Breast epithelium (tissue), 4 donors: ENCODE measurements around the gene CMTM3. TPM values are rescaled to one million over a fixed set of nuclear protein-coding genes. Genes with fewer than 3 reads are reported as not detected.

Experiments
- DNase-seq, 2 donors: peaks; one replicate each; pipeline ENCODE4 v3.0.0-alpha.2; 2019; ENCODE audit warnings: low spot score in 2 of 2
- H3K27ac ChIP-seq, 2 donors: fragments of 200-600 bp; sonication (generic) in 1 of 2; one replicate each; pipeline ENCODE4 v1.5.1; 2016 to 2019; ENCODE audit warnings: mild to moderate bottlenecking in 1 of 2
- H3K27me3 ChIP-seq, 2 donors: fragments of 200-600 bp; sonication (generic) in 1 of 2; one replicate each; pipeline versions ENCODE4 v1.5.1 to v1.6.0; 2017 to 2019; ENCODE audit warnings: control low read depth in 1 of 2, mild to moderate bottlenecking in 1 of 2
- H3K36me3 ChIP-seq: fragments of 200-600 bp; one replicate; pipeline ENCODE4 v1.5.1; 2019
- H3K4me1 ChIP-seq, 2 donors: fragments of 200-600 bp; sonication (generic); one replicate each; pipeline ENCODE4 v1.5.1; 2016 to 2019; ENCODE audit warnings: control low read depth in 1 of 2
- H3K4me3 ChIP-seq, 3 donors: fragments of 200-600 bp; sonication (generic); 1 replicate in 2 of 3; 2 replicates in 1 of 3; pipeline ENCODE4 v1.5.1; 2016 to 2019; ENCODE audit warnings: mild to moderate bottlenecking in 3 of 3, moderate library complexity in 2 of 3
- H3K9me3 ChIP-seq, 2 donors: fragments of 200-600 bp; sonication (generic) in 1 of 2; one replicate each; pipeline ENCODE4 v1.5.1; 2016 to 2019; ENCODE audit warnings: control low read depth in 1 of 2
- POLR2A ChIP-seq: fragments of 450-650 bp; IDR thresholded peaks from one replicate; pipeline ENCODE4 v1.6.1; 2016; ENCODE audit warnings: antibody characterized with exemption, mild to moderate bottlenecking, moderate library complexity
- POLR2AphosphoS5 ChIP-seq, 3 donors: sonication (generic); formaldehyde crosslinking; IDR thresholded peaks; one replicate each; pipeline ENCODE4 v1.6.1; 2017; ENCODE audit warnings: antibody characterized with exemption in 3 of 3
- intact Hi-C: fragments of 100-400 bp; cut with DNase I; formaldehyde crosslinking; loops from one replicate; pipeline ENCODE4 v1.15.1; 2023; ENCODE audit warnings: low total_unique reads
- total RNA-seq, 3 donors: library from RNA; depleted of rRNA; stranded (reverse); fragments of >200 nt; gene quantifications; one replicate each; pipeline ENCODE4 v1.1.0, GENCODE V29; 2016
- TF ChIP-seq, protein P1 (sequence below), 3 donors: fragments of 450-650 bp; IDR thresholded peaks; one replicate each; pipeline ENCODE4 v1.5.1; 2016 to 2017; ENCODE audit warnings: antibody characterized with exemption in 3 of 3, mild to moderate bottlenecking in 3 of 3, moderate library complexity in 3 of 3

CMTM3 gene
- total RNA-seq, 3 donors from 2014 or later, result 19.5 to 54.9 (median 25.2) TPM

DNA sequence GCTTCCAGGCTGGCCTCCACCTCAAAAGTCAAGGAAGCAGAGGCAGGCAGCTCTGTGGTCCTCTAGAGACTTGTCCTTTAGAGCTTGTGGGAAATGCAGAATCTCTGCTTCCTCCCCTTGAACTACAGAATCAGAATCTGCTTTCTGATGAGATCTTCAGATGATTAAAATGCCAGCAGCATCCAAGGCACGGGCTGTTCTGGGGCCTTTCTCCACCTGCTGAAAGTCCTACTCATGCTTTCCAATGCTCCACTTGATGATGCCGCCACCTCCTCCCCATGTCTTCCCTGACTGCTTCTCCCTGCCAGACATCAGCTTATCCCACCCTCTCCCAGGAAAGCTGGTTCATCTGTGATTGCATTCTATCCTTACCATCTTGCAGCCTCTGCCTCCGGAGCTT lies 33.3 kb downstream of the CMTM3 start:
- Histone ChIP-seq H3K36me3 (no peaks in the 10 kb centered on the region), H3K4me3 (no peak overlapping the region), H3K9me3 (no peaks in the 10 kb centered on the region), H3K27ac (no peak overlapping the region), H3K27me3 (no peaks in the 10 kb centered on the region), H3K4me1 (no peaks in the 10 kb centered on the region)
- no peak for DNase-seq
- TF ChIP-seq POLR2A (no peak), POLR2AphosphoS5 (IDR thresholded peaks at IDR 0.05) (no peak)
- TF ChIP-seq, protein P1, sequence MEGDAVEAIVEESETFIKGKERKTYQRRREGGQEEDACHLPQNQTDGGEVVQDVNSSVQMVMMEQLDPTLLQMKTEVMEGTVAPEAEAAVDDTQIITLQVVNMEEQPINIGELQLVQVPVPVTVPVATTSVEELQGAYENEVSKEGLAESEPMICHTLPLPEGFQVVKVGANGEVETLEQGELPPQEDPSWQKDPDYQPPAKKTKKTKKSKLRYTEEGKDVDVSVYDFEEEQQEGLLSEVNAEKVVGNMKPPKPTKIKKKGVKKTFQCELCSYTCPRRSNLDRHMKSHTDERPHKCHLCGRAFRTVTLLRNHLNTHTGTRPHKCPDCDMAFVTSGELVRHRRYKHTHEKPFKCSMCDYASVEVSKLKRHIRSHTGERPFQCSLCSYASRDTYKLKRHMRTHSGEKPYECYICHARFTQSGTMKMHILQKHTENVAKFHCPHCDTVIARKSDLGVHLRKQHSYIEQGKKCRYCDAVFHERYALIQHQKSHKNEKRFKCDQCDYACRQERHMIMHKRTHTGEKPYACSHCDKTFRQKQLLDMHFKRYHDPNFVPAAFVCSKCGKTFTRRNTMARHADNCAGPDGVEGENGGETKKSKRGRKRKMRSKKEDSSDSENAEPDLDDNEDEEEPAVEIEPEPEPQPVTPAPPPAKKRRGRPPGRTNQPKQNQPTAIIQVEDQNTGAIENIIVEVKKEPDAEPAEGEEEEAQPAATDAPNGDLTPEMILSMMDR (IDR thresholded peaks at IDR 0.05), result no peak
- intact Hi-C loops, result no loop called here

DNA sequence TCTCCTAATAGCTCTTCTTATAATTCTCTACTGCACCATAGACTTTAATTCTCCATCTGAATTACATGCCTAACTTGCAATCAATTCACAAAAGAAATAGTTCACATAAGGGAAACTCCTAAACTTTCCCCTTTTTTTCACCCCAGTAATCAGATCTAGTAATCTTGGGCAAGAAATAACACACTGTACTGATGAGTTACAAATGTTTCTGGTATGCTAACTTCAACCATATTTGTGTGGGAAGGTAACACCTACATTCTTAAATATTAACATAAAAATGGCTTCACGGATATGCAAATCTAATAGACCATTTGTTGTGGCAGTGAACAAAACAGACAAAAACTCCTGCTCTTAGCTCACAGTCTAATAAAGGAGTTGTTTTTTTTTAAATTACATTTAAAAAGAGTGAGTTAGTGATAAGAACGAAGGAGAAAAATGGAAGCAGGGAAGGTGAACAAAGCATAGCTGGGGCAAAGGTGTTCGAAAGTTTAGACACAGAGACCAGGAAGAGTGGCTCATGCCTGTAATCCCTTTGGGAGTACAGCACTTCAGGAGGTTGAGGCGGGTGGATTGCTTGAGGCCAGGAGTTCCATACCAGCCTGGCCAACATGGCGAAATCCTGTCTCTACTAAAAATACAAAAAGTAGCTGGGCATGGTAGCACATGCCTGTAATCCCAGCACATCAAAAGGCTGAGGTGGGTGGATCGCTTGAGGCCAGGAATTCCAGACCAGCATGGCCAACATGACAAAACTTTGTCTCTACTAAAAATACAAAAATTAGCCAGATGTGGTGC lies 34.8 kb downstream of the CMTM3 start:
- H3K27me3 ChIP-seq, result no peaks in the 10 kb centered on the region
- no peak overlapping the region for H3K4me3 ChIP-seq
- no peaks in the 10 kb centered on the region for H3K36me3 ChIP-seq
- TF ChIP-seq POLR2A, result no peak
- no peak for TF ChIP-seq POLR2AphosphoS5 (IDR thresholded peaks at IDR 0.05)
- TF ChIP-seq, protein P1 (IDR thresholded peaks at IDR 0.05), result no peak
- no peaks in the 10 kb centered on the region for H3K4me1 ChIP-seq
- intact Hi-C loops, result no loop called here
- no peaks in the 10 kb centered on the region for H3K9me3 ChIP-seq
- H3K27ac ChIP-seq, result peak overlapping the region in 1 of 2 donors; percentile 49
- DNase-seq, result peak in 1 of 2 donors; percentile 54

DNA sequence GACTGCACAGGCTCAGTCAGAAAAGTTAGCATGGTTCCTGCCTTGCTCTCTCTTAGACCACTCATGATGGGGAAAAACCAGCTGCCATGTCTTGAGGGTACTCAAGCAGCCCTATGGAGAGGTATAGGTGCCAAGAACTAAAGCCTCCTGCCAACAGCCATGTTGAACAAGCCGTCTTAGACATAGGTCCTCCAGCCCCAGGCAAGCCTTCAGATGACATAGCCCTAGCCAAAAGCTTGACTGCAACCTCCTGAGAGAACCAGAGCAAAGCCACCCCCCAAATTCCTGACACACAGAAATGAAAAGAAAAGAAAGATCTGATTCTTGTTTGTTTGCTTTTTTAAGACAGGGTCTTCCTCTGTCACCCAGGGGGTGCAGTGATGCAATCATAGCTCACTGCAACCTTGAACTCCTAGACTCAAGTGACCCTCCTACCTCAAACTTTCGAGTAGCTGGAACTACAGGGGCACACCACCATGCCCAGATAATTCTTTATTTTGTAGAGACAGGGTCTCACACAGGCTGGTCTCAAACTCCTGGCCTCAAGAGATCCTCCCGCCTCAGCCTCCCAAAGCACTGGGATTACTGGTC lies 36.3 kb downstream of the CMTM3 start:
- Histone ChIP-seq H3K9me3 (no peaks in the 10 kb centered on the region), H3K36me3 (no peaks in the 10 kb centered on the region), H3K27ac (no peak overlapping the region), H3K4me3 (no peak overlapping the region), H3K4me1 (no peaks in the 10 kb centered on the region), H3K27me3 (no peaks in the 10 kb centered on the region)
- intact Hi-C loops, result loop anchor here (5.0 kb wide), 1 partner anchor 366 kb away; no protein-coding TSS in a partner anchor
- TF ChIP-seq, protein P1 (IDR thresholded peaks at IDR 0.05), result no peak
- TF ChIP-seq POLR2A, result no peak
- TF ChIP-seq POLR2AphosphoS5 (IDR thresholded peaks at IDR 0.05), result no peak
- no peak for DNase-seq

DNA sequence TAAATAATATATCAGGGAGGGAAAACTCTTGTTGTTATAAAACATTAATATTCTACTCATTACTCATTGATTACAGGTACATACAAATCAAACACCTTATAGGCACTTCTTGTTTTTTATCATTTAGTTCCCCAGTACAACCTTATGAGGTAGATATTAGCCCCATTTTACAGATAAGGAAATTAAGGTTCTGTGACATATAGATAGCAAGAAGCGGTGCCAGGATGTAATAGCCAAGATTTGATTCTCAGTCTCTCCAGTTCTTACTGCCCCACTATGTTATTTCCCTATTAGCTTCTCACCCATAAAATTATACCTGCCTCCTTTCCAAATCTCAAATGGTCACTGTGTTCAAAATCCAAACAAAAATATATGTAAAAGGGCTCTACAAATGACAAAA lies 36.9 kb downstream of the CMTM3 start:
- Histone ChIP-seq H3K27ac (no peak overlapping the region), H3K27me3 (no peaks in the 10 kb centered on the region), H3K4me1 (no peaks in the 10 kb centered on the region), H3K4me3 (no peak overlapping the region), H3K9me3 (no peaks in the 10 kb centered on the region), H3K36me3 (no peaks in the 10 kb centered on the region)
- TF ChIP-seq POLR2A (no peak), POLR2AphosphoS5 (IDR thresholded peaks at IDR 0.05) (no peak)
- TF ChIP-seq, protein P1 (IDR thresholded peaks at IDR 0.05), result no peak
- no peak for DNase-seq
- intact Hi-C loops, result loop anchor here (5.0 kb wide), 1 partner anchor 366 kb away; no protein-coding TSS in a partner anchor

DNA sequence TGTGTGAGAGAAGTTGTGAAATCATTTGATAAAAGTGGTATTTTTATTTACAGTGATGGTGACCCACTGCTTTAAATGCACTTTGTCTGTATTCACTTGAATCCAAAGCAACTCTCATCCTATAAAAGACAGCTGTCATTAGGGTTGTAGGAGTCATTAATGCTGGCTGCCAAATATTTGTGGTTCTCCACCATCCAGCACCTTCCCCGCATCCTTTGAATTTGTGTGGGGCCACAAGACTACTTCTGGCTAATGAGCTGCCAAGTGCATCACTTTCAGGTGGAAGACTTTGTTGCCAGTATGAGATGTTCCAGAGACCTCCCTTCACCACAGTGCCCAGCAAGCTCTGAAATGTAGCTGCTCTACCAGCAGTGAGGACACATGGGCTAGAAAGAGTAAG lies 43.4 kb downstream of the CMTM3 start:
- no peaks in the 10 kb centered on the region for H3K36me3 ChIP-seq
- no peak for DNase-seq
- no peaks in the 10 kb centered on the region for H3K27me3 ChIP-seq
- no peak for TF ChIP-seq POLR2AphosphoS5 (IDR thresholded peaks at IDR 0.05)
- no peak for TF ChIP-seq POLR2A
- TF ChIP-seq, protein P1 (IDR thresholded peaks at IDR 0.05), result no peak
- peaks cover 0 to 4% of the 10 kb centered on the region in 2 donors for H3K4me1 ChIP-seq
- H3K27ac ChIP-seq, result no peak overlapping the region
- no peaks in the 10 kb centered on the region for H3K9me3 ChIP-seq
- no peak overlapping the region for H3K4me3 ChIP-seq
- intact Hi-C loops, result no loop called here
